Brain microvascular endothelial cell (primary cell): ENCODE data around the gene DBF4B.

Source experiments
- DNase-seq: peaks from one replicate; pipeline ENCODE4 v3.0.0-alpha.2; 2020
- H3K27ac ChIP-seq: fragments of 250-450 bp; sonication (Bioruptor Pico); 2 replicates; pipeline ENCODE4 v1.5.1; 2020; ENCODE audit warnings: mild to moderate bottlenecking, moderate library complexity
- H3K27me3 ChIP-seq: fragments of 250-450 bp; sonication (Bioruptor Pico); replicated peaks from 2 replicates; pipeline ENCODE4 v1.5.1; 2020; ENCODE audit warnings: mild to moderate bottlenecking
- H3K36me3 ChIP-seq: fragments of 250-450 bp; sonication (Bioruptor Pico); replicated peaks from 2 replicates; pipeline ENCODE4 v1.5.1; 2020; ENCODE audit warnings: mild to moderate bottlenecking
- H3K4me3 ChIP-seq: 2 replicates; pipeline ENCODE4 v1.5.1; 2011; ENCODE audit warnings: low read depth, mild to moderate bottlenecking, control low read depth, low read length, moderate library complexity
- in situ Hi-C: cut with HindIII; loops from 2 replicates; pipeline ENCODE4 v1.10.0; 2017; ENCODE audit warnings: low sequenced_read_pairs, low pct_ligation_motif_present
- TF ChIP-seq, protein P1 (sequence below): IDR thresholded peaks from 2 replicates; pipeline ENCODE4 v1.5.1; 2011; ENCODE audit warnings: low read depth, mild to moderate bottlenecking, moderate library complexity, low read length, control low read depth, inconsistent platforms; ENCODE audit errors: missing control alignments

DBF4B gene

GRCh38 chr17:44793885-44794842 lies 85.7 kb downstream of the DBF4B start:
- H3K27me3 ChIP-seq = no peaks in the 10 kb centered on the region
- H3K27ac ChIP-seq = peak overlapping the region; percentile 90
- H3K36me3 ChIP-seq = no peaks in the 10 kb centered on the region
- DNase-seq = no peak
- TF ChIP-seq, protein P1, sequence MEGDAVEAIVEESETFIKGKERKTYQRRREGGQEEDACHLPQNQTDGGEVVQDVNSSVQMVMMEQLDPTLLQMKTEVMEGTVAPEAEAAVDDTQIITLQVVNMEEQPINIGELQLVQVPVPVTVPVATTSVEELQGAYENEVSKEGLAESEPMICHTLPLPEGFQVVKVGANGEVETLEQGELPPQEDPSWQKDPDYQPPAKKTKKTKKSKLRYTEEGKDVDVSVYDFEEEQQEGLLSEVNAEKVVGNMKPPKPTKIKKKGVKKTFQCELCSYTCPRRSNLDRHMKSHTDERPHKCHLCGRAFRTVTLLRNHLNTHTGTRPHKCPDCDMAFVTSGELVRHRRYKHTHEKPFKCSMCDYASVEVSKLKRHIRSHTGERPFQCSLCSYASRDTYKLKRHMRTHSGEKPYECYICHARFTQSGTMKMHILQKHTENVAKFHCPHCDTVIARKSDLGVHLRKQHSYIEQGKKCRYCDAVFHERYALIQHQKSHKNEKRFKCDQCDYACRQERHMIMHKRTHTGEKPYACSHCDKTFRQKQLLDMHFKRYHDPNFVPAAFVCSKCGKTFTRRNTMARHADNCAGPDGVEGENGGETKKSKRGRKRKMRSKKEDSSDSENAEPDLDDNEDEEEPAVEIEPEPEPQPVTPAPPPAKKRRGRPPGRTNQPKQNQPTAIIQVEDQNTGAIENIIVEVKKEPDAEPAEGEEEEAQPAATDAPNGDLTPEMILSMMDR = peak; percentile 4
- H3K4me3 ChIP-seq = no peak overlapping the region
- in situ Hi-C loops = loop anchor here (25.0 kb wide), 1 partner anchor 93 kb away; the partner anchor contains the start of gene EFTUD2

GRCh38 chr17:44794851-44795413 lies 86.5 kb downstream of the DBF4B start:
- in situ Hi-C loops = loop anchor here (25.0 kb wide), 1 partner anchor 92 kb away; the partner anchor contains the start of gene EFTUD2
- H3K27me3 ChIP-seq = no peaks in the 10 kb centered on the region
- peak overlapping the region; percentile 90 for H3K27ac ChIP-seq
- TF ChIP-seq, protein P1 = no peak
- peak; percentile 81 for DNase-seq
- no peak overlapping the region for H3K4me3 ChIP-seq
- no peaks in the 10 kb centered on the region for H3K36me3 ChIP-seq

DNA sequence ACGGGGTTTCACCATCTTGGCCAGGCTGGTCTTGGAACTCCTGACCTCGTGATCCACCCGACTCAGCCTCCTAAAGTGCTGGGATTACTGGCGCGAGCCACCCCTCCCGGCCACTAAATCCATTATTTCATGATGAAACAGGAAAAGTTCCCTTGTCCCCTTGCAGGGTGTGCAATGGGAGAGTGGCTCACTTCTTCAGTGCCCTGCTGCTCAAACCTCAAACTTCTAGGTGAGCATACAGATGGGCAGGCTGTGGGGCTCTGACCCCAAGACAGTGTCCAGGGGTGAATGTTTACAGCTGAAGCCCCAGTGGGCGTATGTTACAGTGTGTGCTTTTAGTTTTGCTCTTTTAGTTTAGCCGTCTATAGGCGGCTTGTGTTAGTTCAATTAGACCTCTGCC lies 87.0 kb downstream of the DBF4B start:
- H3K27me3 ChIP-seq = no peaks in the 10 kb centered on the region
- in situ Hi-C loops = loop anchor here (25.0 kb wide), 1 partner anchor 92 kb away; the partner anchor contains the start of gene EFTUD2
- peak overlapping the region; percentile 5 for H3K4me3 ChIP-seq
- peak overlapping the region; percentile 90 for H3K27ac ChIP-seq
- peaks cover 3% of the 10 kb centered on the region for H3K36me3 ChIP-seq
- TF ChIP-seq, protein P1 = no peak
- no peak for DNase-seq

DNA sequence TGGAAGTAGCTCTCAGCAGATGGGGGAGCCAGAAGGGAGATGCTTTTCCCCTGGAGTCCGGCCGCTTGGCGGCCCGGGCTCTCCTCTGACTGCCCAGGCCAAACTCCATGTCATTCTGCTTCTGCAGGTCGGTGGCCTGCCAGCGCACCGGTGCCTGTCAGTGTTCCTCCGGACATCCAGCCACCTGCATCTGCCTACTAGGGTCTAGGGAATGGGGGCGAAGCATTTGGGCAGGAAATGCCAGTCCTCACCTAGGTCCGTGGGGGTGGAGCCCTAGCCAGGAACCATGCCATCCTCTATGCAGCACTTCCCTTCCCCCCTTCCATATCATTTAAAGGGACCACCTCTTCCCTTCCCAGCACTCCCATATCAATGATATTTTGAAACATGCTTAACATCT lies 87.5 kb downstream of the DBF4B start:
- Histone ChIP-seq H3K36me3 (peaks cover 5% of the 10 kb centered on the region), H3K27ac (peak overlapping the region; percentile 90), H3K4me3 (no peak overlapping the region), H3K27me3 (no peaks in the 10 kb centered on the region)
- no peak for DNase-seq
- in situ Hi-C loops = loop anchor here (25.0 kb wide), 1 partner anchor 91 kb away; the partner anchor contains the start of gene EFTUD2
- TF ChIP-seq, protein P1 = peak; percentile 5

GRCh38 chr17:44796731-44797130 lies 88.3 kb downstream of the DBF4B start:
- H3K27me3 ChIP-seq = no peaks in the 10 kb centered on the region
- TF ChIP-seq, protein P1 = no peak
- no peak for DNase-seq
- H3K4me3 ChIP-seq = no peak overlapping the region
- in situ Hi-C loops = loop anchor here (25.0 kb wide), 1 partner anchor 91 kb away; the partner anchor contains the start of gene EFTUD2
- H3K27ac ChIP-seq = no peak overlapping the region
- H3K36me3 ChIP-seq = peaks cover 9% of the 10 kb centered on the region
